Ascending aorta (tissue), 2 donors: ENCODE results near the gene AUTS2. TPM values are rescaled to one million over a fixed set of nuclear protein-coding genes. Genes with fewer than 3 reads are reported as not detected.

ENCODE experiments used
- DNase-seq, 2 donors: peaks; one replicate each; pipeline ENCODE4 v3.0.0-alpha.2; 2019; ENCODE audit warnings: low spot score in 2 of 2
- H3K27ac ChIP-seq, 2 donors: fragments of 200-600 bp; sonication (generic); one replicate each; pipeline ENCODE4 v1.5.1; 2016 to 2017; ENCODE audit warnings: mild to moderate bottlenecking in 1 of 2
- H3K27me3 ChIP-seq: fragments of 200-600 bp; sonication (generic); one replicate; pipeline ENCODE4 v1.5.1; 2017
- H3K36me3 ChIP-seq, 2 donors: fragments of 200-600 bp; sonication (generic); one replicate each; pipeline ENCODE4 v1.5.1; 2016
- H3K4me1 ChIP-seq, 2 donors: fragments of 200-600 bp; sonication (generic); one replicate each; pipeline ENCODE4 v1.5.1; 2016 to 2017; ENCODE audit warnings: mild to moderate bottlenecking in 1 of 2
- H3K4me3 ChIP-seq, 2 donors: fragments of 200-600 bp; sonication (generic); one replicate each; pipeline ENCODE4 v1.5.1; 2016 to 2017; ENCODE audit warnings: mild to moderate bottlenecking in 1 of 2
- H3K9me3 ChIP-seq, 2 donors: fragments of 200-600 bp; sonication (generic); one replicate each; pipeline ENCODE4 v1.5.1; 2016
- intact Hi-C: fragments of 100-400 bp; cut with DNase I; formaldehyde crosslinking; loops from one replicate; pipeline ENCODE4 v1.15.1; 2023
- total RNA-seq: library from RNA; depleted of rRNA; stranded (reverse); fragments of >200 nt; gene quantifications from one replicate; pipeline ENCODE4 v1.1.0, GENCODE V29; 2016
- TF ChIP-seq, protein P1 (sequence below), 3 experiments: fragments of 200-600 bp in 2 of 3; fragments of 450-650 bp in 1 of 3; sonication (generic) in 2 of 3; IDR thresholded peaks; one replicate each; pipeline ENCODE4 v1.5.1; 2016 to 2019; ENCODE audit warnings: antibody characterized with exemption in 3 of 3, mild to moderate bottlenecking in 1 of 3, moderate library complexity in 1 of 3

Gene AUTS2
- total RNA-seq, 1 donor from 2014 or later: 90.4 TPM

DNA sequence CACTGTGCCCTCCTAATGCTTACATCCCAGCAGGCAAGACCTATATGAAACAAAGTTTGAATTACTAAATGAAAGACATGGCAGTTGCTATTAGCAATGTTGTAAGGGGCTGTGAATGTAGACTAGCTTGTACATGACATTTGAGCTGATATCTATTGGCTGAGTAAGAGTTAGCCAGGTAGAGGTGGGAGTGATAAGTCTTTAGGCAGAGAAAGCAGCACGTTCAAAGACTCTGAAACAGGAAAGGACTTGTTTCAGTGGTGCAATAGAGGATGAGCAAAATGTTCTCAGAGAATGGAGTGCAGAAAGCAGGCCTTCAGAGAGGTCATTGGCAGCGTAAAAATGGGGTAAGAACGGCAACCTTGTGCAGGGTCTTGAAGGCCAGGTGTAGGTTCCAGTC, 687.6 kb downstream of the AUTS2 start:
- TF ChIP-seq, protein P1, sequence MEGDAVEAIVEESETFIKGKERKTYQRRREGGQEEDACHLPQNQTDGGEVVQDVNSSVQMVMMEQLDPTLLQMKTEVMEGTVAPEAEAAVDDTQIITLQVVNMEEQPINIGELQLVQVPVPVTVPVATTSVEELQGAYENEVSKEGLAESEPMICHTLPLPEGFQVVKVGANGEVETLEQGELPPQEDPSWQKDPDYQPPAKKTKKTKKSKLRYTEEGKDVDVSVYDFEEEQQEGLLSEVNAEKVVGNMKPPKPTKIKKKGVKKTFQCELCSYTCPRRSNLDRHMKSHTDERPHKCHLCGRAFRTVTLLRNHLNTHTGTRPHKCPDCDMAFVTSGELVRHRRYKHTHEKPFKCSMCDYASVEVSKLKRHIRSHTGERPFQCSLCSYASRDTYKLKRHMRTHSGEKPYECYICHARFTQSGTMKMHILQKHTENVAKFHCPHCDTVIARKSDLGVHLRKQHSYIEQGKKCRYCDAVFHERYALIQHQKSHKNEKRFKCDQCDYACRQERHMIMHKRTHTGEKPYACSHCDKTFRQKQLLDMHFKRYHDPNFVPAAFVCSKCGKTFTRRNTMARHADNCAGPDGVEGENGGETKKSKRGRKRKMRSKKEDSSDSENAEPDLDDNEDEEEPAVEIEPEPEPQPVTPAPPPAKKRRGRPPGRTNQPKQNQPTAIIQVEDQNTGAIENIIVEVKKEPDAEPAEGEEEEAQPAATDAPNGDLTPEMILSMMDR (IDR thresholded peaks at IDR 0.05): no peak
- Histone ChIP-seq H3K4me1 (no peaks in the 10 kb centered on the region), H3K36me3 (no peaks in the 10 kb centered on the region), H3K9me3 (no peaks in the 10 kb centered on the region), H3K27ac (no peak overlapping the region), H3K4me3 (no peak overlapping the region), H3K27me3 (no peaks in the 10 kb centered on the region)
- intact Hi-C loops: no loop called here
- no peak for DNase-seq

DNA sequence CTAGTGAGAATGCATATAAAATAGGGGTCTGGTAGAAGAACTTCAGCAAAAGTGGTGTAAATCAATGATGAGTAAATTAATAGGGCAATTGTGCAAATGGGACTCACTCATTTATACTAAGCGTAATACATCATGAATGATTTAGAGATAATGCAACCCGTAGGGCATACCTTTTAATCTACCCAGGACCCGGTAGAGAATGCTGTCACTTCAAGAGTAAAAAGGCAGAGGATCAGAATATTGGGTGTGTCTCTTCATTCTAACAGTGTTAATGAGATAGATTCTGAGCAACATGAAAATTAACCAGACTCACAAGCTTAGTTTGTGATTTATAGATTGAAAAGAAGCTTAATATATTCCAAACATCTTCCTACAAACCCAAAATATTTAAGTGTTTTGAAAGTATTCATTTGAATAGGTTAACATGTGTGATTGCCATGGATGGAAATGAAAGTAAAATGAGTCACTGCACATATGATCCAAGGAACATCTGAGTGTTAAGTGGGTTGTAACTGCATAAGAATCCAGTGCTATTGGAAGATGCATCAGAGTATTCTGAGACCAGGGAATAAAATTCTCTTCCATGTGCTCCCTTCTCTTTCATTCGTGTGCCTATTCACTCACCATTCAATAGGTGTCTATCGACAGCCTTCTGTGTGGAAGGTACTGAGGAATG, 690.6 kb downstream of the AUTS2 start:
- H3K27me3 ChIP-seq: no peaks in the 10 kb centered on the region
- H3K27ac ChIP-seq: no peak overlapping the region
- no peak overlapping the region for H3K4me3 ChIP-seq
- no peak for DNase-seq
- H3K9me3 ChIP-seq: no peaks in the 10 kb centered on the region
- H3K4me1 ChIP-seq: no peaks in the 10 kb centered on the region
- TF ChIP-seq, protein P1 (IDR thresholded peaks at IDR 0.05): no peak
- intact Hi-C loops: no loop called here
- H3K36me3 ChIP-seq: no peaks in the 10 kb centered on the region

DNA sequence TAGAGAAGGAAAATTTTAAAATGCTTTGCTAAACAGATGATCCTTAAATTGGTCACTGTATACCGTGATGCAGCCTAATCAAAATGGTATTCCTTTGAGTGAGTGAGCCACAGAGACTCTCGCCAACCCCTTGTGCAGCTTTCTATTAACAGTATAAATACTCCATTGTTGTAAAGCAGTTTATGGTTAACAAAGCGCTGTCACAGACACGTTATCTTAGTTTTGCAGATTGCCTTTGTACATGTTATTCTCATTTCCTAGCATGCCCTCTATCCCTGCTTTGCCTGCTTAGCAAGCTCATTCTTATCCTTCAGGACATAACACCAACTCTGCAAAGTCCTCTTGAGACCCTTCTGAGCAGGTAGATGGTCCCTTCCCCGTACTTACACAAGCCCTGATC, 694.4 kb downstream of the AUTS2 start:
- TF ChIP-seq, protein P1 (IDR thresholded peaks at IDR 0.05): no peak
- intact Hi-C loops: no loop called here
- no peaks in the 10 kb centered on the region for H3K36me3 ChIP-seq
- no peak overlapping the region for H3K27ac ChIP-seq
- H3K27me3 ChIP-seq: no peaks in the 10 kb centered on the region
- no peak overlapping the region for H3K4me3 ChIP-seq
- H3K4me1 ChIP-seq: no peaks in the 10 kb centered on the region
- no peaks in the 10 kb centered on the region for H3K9me3 ChIP-seq
- DNase-seq: no peak

DNA sequence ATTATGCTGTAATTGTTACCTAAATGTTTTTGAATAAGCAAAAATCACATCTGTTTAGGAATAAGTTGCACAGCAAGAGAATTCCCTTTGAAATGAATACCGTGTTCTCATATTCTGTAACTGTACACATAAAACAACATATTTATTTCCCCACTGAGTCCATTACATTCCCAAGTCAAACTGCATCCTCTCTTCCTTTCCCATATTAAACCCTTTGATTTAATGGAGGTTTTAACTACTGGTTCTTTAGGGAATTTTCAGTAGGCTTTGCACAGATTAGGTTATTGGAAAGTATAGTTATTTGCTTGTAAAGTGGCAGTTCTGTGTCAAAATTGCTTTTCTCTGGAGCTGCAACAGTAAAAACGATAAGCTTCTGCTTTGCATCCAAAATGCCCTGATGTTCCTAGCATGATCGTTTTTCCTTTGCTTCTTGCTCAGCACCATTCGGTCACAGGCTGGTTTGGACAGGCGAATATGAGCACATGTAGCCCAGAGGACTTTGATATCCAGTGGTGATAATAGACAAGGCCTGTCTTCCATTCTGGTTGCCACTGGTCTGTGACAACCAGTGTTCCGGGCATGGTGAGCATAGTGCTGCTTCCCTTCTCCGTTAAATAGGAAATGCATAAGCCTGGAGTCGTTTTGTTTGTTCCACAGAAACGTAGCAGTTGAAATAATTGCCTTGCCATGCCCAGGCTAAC, 696.1 kb downstream of the AUTS2 start:
- no peaks in the 10 kb centered on the region for H3K27me3 ChIP-seq
- no peak for DNase-seq
- TF ChIP-seq, protein P1 (IDR thresholded peaks at IDR 0.05): no peak
- H3K4me3 ChIP-seq: no peak overlapping the region
- H3K9me3 ChIP-seq: no peaks in the 10 kb centered on the region
- H3K36me3 ChIP-seq: no peaks in the 10 kb centered on the region
- intact Hi-C loops: no loop called here
- no peak overlapping the region for H3K27ac ChIP-seq
- H3K4me1 ChIP-seq: no peaks in the 10 kb centered on the region

DNA sequence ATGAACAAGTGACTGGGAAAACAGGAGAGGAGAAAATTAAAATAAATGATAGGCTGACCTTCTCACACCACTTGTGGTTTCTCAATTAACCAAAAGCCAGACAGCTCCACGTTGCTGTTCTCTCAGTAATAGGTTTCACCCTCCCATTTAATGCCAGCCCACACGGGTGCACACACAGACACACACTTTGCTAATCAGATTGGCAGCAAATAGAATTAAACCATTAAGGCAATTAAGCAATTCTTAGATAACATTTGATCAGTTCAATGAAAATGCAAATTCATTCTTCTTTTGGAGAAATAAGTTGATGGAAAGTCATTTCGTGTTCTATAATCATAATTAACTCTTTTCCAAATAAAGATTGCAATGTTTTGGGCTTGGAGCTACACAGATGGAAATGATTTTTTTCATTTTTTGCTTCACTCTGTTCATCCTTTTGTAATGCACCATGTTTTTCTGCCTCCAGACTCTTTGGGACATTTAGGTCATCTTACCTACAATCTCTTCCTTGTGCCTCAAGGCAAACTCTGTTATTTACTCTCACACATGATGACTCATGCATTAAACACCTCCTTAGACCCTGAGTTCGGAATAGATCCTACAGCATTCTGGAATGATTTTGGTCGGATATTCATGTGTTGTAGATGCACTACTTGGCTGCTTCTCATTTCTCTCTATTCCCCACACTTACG, 700.7 kb downstream of the AUTS2 start:
- no peaks in the 10 kb centered on the region for H3K27me3 ChIP-seq
- TF ChIP-seq, protein P1 (IDR thresholded peaks at IDR 0.05): no peak
- no peaks in the 10 kb centered on the region for H3K4me1 ChIP-seq
- H3K9me3 ChIP-seq: no peaks in the 10 kb centered on the region
- intact Hi-C loops: no loop called here
- no peak overlapping the region for H3K4me3 ChIP-seq
- H3K27ac ChIP-seq: no peak overlapping the region
- no peak for DNase-seq
- no peaks in the 10 kb centered on the region for H3K36me3 ChIP-seq
